ENCODE measurements around the gene AEN. TPM values are rescaled to one million over a fixed set of nuclear protein-coding genes. Genes with fewer than 3 reads are reported as not detected.

The AEN gene
- total and polyA plus RNA-seq, 2 of the 8 experiments (the other 6 are each of a cell fraction or from before 2014, with no cell fraction given) = 112 to 122 TPM

- no peak for TF ChIP-seq CHD7 (IDR thresholded peaks at IDR 0.05; ENCODE audit: insufficient replicate concordance, low read length)
- no peak for TF ChIP-seq TCF12 (IDR thresholded peaks at IDR 0.05; ENCODE audit: low read depth, low read length)
- TF ChIP-seq TAF7 (optimal IDR thresholded peaks at IDR 0.05; ENCODE audit: borderline replicate concordance, low read depth, low read length) = no peak
- no peak for TF ChIP-seq RAD21 (IDR thresholded peaks at IDR 0.05 in 1 of 2, conservative IDR thresholded peaks at IDR 0.05 in 1 of 2; ENCODE audit: low read depth in 2 of 2, low read length in 2 of 2)
- no peak for TF ChIP-seq SP4 (IDR thresholded peaks at IDR 0.05; ENCODE audit: low read length)
- TF ChIP-seq HDAC2 (IDR thresholded peaks at IDR 0.05; ENCODE audit: borderline replicate concordance in 1 of 2, low read depth in 2 of 2, low read length in 2 of 2) = no peak
- no peak for TF ChIP-seq EZH2 (IDR thresholded peaks at IDR 0.05; ENCODE audit: low read depth, low read length, severe bottlenecking)
- TF ChIP-seq E2F6 (IDR thresholded peaks at IDR 0.05) = no peak
- TF ChIP-seq CHD2 (IDR thresholded peaks at IDR 0.05; ENCODE audit: low read length) = no peak
- TF ChIP-seq TBP (IDR thresholded peaks at IDR 0.05; ENCODE audit: low read depth, low read length) = no peak
- TF ChIP-seq CREB1 (IDR thresholded peaks at IDR 0.05) = no peak
- TF ChIP-seq POLR2A (IDR thresholded peaks at IDR 0.05; ENCODE audit: control extremely low read depth in 1 of 2, low read depth in 2 of 2, low read length in 2 of 2) = no peak
Measured at GRCh38 chr15:88634449-88634848, 13.3 kb downstream of the AEN start (continued).
